HG03103 (cell line): Measurements from ENCODE around the gene MAD2L1.
A peak's percentile ranks its signal among the peaks of the same experiment; 100 is the strongest.

Experiments used
- ATAC-seq: cut with Tn5 transposase; IDR thresholded peaks from one replicate; pipeline ENCODE4 v1.9.1; 2021; ENCODE audit warnings: low read depth; ENCODE audit not compliant: unreplicated experiment

MAD2L1 gene

DNA sequence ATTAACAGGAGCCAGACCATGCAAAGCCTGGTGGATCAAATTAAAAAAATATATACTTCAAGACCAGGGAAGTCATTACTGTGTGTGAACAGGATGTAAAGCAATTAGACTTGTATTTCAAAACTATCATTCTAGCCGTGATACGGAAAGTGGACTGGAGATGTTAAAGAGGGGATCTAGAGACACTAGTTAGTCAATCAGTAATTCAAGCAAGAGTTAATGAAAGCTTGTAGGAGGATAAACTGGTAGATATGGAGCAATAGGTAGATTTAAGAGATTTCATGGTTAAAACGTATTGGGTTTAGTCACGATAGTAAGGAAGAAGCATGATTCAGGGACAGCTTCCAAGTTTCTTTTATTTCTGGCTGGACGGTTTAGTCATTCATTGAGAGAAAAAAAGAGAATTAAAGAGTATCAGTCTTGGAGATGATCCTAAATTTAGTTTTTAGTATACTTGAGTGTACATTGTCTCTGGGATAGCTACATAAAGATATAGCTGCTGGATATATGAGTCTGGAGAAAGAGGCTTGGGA is 3.9 kb downstream of the MAD2L1 start:
- ATAC-seq = no peak

DNA sequence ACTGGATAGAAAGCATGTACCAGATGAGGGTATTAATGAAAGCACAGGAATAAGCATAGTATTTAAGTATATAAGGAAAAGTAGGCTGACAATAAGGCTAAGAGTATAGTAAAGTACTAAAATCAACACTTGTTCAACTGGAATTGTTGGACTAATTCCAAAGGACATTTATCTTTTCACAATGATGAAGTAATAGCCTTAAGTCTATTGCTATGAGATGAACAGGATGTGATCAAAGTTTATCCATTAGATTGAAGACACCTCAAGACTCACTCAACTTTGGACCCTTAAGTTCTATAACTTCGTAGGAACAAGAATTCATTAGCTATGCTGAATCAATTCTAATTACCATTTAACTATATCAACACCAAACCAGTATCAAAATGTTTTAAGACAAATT is 7.6 kb downstream of the MAD2L1 start:
- ATAC-seq = no peak

DNA sequence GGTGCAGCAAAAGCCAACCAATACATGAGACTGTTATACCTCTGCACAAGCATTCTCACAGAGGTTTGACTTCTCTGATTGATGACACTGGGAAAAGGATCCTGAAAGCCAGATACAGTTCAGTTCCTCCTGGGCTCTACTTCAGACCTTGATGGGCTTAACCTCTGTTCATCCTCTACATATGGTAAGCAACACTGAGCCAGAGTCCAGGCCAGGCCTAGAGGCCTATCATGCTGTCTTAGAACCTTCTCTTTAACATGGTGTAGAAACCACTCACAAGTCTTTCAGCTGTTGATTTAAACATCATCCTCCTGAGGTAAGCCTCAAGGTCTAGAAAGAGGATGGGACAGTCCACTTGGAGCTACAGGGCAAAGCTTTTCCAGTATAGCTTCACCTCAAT is 9.2 kb downstream of the MAD2L1 start:
- no peak for ATAC-seq

DNA sequence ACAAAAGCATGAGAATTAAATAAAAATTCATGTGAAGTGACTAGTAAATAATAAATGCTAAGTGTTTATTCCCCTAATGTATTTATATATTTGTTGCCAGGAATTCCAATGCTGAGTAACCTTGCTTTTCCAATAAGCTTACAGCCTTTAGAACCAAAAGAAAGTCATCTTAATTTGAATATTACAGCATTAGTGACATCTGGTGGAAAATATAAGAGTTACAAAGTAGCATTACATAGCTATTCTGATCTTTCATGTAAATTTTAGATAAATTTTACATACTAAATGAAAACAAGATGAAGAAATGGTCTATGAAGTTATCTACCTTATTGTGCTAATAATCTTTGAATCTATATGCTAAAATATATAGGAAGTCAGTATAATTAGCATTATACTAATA is 10.4 kb downstream of the MAD2L1 start:
- ATAC-seq = no peak

DNA sequence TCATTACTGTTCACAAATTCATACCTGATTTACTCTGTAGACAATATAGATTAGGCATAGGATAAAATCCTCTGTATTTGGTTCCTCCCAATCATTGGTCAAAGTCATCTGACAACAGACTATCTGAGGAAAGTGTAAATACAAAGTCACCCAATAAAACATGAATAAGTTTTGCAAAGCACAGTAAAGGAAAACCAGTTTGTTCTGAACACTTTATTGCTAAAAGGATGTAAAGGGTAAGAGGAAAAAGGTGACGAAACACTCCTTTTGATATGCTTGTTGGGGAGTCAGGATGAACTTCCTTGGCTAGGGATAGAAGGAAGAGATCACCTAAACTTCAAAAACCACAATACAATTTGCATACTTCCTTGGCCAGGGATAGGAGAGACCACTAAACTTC is 10.9 kb downstream of the MAD2L1 start:
- ATAC-seq = no peak

- no peak for ATAC-seq
Observed at GRCh38 chr4:120055162-120055561, 11.5 kb downstream of the MAD2L1 start.

DNA sequence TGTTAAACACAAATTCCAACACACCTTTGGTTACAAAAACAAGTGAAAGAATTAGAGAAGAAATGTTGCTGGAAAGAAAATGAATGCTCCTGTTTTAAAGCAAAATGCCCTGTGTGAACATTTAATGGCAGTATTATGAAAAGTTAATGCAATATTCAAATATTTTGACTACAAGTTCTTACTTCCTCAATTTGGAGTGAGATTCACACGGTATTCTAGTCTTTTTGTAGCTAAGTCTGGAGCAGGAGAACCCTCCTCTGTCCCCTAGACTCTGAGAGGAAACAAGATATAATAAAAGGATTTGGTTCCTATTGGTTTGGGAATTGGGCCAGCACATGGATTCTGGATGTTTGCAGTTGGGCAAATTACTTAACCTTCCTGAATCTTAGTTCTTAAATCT is 12.7 kb downstream of the MAD2L1 start:
- ATAC-seq = peak; percentile 49

DNA sequence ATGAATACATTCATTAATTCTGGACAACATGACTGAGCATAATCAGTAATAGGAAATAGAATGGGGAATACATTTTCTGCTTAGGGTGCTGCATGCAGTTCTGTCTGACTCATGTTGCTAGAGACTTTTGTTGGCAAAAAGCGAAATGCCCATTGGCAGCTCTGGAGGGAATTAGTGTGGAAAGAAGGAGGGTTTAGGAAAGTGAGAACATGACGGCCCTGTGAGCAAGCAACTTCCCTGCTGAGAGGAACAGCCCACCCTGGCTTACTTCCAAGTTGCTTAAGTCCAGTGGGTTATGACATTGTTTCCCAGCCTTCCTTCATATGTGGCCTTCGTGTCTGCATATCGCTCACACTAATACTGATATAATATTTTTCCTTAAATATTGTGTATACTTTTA is 13.8 kb downstream of the MAD2L1 start:
- no peak for ATAC-seq

DNA sequence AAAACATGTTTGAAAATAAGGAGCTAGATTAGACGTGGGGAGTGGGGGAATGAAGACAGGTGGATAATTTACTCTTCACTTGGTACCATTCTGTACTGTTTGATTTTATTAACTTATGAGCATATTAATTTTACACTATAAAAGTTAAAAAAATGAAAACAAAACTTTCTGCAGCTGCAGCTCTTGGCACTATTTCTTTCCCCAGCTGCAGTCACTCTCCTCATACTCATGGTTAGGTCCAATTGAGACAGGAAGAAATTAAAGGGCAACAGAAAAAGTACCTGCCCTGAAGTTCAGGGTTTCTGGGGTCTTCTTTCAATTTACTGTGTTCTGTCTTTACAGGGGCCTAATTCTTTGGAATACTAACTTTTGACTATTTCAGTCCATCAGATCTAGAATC is 15.4 kb downstream of the MAD2L1 start:
- ATAC-seq = no peak

DNA sequence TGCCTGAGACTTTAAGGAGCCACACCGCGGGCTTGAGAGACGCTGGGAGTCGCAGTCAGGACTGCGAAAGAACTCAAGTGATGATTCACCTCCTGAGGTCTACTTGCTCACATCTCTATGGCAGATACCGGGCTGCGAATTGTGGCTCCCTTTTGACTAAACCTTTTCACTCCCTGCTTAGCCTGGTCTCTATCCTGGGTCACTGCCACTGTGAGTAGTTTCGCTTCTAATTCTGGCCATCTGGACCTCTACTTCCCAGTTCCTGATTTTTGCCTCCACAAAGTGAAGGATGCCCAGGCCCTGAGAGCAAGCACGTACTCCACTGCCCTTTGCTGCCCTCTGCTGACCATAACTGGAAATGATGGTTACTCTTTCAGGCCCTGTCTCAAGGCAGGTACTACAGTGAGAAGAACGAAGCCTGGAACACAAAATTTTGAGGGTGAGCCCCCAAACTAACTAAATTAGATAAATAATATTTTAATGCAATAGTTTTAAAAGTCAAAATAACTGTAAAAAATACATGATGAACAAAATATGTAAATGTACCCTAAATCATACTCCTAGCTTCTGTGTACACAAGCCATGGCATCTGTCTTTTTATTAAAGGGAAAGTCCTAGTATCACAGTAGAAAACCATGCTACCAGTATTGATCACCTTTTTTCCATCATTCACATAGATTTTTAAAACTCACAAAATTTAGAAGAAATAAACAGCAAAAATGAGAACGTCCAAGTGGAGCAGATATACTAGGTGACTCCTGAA is 16.7 kb downstream of the MAD2L1 start:
- ATAC-seq = peak; percentile 85

GRCh38 chr4:120043828-120044227 is 22.8 kb downstream of the MAD2L1 start:
- ATAC-seq = no peak

- no peak for ATAC-seq
Observed at GRCh38 chr4:120037411-120037810, 29.2 kb downstream of the MAD2L1 start.

DNA sequence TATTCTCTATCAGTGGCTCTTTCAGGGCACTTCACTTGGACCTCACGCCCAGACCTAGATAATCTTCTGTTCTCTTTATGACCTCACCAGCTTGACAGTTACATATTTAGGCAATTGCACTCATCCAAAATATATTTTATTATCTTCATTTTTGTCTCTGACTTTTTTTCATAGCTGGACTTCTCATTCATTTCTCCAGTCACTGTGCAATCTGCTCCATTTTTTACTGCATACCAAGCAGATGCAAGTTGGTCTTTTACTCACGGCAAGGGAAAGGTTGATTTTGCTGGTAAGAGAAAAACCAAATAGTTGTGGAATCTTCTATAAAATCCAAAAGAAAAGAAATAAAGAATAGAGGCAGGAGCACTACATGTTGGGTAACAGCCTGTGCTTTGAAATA is 31.7 kb downstream of the MAD2L1 start:
- no peak for ATAC-seq

- no peak for ATAC-seq
Observed at GRCh38 chr4:120026853-120027252, 39.8 kb downstream of the MAD2L1 start.

DNA sequence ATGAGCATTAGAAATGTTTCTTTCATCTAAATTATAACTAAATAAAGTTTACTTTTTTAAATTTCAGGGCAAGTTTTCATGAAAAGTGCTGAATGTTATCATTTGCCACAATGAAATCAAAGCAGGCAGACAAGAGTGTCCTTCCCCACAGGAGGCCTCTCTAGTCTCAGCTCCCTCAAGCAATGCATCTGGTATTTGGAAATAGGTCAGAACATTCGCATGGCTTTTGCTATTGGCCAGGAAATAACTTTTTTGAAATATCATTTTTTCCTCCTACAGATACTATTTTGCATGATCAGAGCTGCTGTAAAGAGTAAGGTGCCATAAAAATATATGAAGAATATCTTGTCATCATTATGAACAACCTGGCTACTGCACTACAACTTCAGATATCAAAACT is 41.1 kb downstream of the MAD2L1 start:
- ATAC-seq = no peak

DNA sequence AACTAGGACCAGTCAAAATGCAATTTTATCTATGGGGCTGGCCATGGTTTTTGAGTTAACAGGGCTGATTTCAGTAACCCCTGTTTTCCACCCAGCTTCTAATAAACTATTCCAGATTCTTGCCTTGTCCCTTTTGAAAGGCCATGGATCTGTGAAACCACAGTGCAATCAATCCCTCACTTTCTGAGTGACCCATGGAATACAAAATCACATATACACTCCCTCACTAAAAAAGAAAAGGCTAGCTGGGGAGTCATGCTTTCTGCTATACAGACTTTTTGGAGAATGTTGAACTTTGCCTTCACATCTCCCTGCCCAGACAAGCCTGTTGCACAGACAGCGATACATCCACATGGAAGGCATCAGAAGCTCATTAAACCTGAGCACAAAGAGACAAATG is 47.9 kb downstream of the MAD2L1 start:
- ATAC-seq = no peak

DNA sequence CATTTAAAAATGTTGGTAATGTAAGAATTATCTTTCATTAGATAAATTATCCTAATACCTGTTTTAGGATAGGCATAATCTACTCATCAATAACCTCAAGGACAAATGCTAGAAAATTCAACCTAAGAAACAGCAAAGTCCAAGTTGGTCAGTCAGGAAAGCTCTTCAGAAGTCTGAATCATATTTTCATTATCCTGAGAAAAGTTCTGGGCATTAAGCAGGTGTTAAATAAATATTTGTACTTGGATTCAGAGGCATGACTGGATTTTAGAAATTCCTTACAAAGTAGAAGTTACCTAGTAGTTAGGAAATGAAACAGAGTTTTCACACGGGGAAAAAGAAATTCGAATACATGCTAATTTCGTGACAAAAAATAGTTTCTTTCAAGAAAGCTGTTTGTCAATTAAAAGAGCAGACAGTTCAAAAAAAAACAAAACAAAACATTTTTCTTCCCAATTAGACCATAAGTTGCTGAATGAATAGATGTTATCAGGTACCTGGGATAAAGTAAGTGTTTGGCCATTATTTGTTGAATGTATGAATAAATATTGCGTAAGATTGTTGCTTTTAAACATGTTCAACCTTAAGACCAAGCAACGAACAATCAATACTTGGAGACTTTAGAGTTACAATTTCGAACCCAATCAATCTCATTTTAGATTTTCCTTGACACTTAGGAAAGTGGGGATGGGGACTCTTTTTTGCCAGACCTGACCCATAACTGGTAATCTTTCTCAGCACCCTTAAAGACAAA is 48.5 kb downstream of the MAD2L1 start:
- no peak for ATAC-seq

DNA sequence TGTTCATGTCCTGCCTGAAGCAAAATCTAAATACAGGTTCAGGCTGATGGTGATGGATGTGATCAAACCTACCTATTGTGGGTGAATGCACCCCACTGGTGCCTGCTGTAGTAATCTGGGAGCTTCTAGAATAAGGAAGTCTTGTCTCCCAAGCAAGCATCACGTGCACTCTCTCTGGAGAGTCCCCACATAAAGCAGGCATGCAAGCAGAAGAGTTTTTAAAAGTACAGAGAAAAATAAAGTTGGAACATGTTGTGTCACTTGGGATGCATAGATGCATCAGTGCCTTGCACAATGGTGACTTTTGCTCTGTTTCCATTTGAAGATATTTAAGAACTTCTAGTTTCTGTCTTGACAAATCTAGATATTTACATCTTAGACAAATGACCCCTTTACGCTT is 54.9 kb downstream of the MAD2L1 start:
- no peak for ATAC-seq

DNA sequence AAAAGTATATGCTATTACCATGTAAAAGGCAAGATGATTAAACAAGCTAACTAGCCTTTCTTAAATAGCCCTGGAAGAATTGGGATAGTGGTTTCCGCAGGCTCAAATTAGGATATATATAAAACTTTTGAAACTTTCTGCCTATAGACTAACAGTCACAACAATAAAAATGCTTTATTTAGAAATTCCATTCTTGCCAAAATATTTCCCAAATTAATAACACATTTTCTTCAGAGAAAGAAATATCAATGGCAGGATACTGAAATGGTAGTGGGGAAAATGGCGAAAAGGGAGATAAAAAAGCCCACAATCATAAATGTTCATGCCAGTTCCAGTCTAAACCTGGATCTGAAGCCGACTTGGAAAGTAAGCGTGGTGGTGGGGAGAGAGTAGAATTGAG is 56.0 kb downstream of the MAD2L1 start:
- ATAC-seq = no peak

- no peak for ATAC-seq
Observed at GRCh38 chr4:120009731-120010130, 56.9 kb downstream of the MAD2L1 start.

GRCh38 chr4:120008957-120009356 is 57.7 kb downstream of the MAD2L1 start:
- no peak for ATAC-seq

DNA sequence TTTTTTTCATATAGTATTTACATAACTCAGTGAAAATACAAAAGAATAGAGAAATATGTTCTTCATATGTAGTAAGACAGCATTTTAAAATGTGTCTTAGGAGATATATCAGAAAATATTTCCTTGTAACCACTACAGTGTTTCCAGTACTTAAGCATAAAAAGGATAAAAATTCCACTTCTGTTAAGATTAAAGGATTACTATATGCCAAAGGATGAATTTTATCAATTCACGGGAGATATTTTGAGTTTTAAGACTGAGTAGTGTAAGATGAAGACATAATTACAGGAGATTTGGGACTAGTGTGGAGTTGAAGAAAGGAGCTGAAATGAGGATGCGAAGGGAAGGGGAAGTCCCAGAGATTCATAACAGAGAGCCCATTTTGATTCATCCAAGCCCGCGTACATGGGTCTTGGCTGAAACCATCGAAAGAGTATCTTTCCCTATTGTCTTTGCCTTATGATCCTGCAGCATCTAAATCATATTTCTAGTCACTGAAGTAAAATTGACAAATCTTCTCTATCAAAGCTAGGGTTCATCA is 58.7 kb downstream of the MAD2L1 start:
- no peak for ATAC-seq
